GM19023 (cell line): ENCODE results near the gene FBXL13.
"Not testable (repeated sequence)": the region's sequence is repeated elsewhere in the genome, so short reads cannot be mapped to it uniquely, and the experiment has no call there.

Experiments
- ATAC-seq: cut with Tn5 transposase; IDR thresholded peaks from one replicate; pipeline ENCODE4 v1.9.1; 2021; ENCODE audit warnings: mild to moderate bottlenecking, moderate library complexity; ENCODE audit not compliant: unreplicated experiment

Gene FBXL13

DNA sequence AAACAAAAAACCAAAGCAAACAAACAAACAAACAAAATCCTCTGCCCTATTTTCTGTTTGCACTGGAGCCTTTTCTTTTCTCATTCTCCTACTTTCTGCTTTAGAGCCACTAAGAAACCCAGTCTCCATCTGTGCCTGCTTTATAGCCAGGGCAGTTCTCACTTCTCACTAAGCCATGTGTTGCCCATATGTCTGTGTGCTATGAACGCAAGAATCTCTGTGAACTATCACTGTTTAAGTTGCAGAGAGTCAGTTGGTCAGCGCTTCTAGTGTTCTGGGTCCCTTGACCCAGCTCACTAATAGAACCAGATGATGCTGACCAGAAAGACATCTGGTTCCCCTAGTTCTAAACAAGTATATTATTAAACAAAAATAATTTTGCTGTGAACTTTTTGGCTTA, 244.4 kb downstream of the FBXL13 start:
- ATAC-seq = no peak

DNA sequence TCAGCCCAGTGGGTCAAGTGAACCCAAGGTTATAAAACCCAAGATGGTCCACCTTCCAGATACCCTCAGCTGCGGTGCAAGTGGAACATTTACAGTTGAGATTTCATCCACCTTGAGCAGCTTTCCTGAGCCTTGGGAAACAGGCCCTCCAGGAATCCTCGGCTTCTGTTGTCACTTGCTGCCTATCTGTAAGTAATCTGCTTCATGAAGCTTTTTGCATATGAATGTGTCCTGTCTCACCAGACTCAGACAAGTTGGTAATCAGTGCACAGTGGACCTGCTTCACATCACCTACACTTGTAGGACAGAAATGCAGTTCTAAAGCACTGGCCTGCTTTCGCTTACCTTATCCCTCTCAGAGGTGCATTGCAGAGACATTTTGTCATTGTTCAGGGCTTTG, 245.5 kb downstream of the FBXL13 start:
- ATAC-seq = no peak

DNA sequence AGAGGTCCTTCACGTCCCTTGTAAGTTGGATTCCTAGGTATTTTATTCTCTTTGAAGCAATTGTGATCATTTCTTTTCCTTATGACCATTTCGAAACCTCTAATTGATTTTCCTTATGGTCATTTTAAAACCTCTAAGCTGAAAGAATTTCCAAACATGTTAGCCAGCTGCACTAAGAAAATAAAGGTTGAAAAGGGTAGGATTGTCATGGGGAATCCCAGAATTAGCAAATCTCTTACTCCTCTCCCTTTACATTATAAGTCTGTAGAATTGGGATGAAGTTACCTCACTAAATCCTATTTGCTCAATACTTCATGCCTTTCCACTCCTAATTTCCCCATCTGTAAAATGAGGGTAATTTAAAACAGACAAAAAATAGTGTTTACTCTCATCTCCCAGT, 246.3 kb downstream of the FBXL13 start:
- ATAC-seq = no peak

DNA sequence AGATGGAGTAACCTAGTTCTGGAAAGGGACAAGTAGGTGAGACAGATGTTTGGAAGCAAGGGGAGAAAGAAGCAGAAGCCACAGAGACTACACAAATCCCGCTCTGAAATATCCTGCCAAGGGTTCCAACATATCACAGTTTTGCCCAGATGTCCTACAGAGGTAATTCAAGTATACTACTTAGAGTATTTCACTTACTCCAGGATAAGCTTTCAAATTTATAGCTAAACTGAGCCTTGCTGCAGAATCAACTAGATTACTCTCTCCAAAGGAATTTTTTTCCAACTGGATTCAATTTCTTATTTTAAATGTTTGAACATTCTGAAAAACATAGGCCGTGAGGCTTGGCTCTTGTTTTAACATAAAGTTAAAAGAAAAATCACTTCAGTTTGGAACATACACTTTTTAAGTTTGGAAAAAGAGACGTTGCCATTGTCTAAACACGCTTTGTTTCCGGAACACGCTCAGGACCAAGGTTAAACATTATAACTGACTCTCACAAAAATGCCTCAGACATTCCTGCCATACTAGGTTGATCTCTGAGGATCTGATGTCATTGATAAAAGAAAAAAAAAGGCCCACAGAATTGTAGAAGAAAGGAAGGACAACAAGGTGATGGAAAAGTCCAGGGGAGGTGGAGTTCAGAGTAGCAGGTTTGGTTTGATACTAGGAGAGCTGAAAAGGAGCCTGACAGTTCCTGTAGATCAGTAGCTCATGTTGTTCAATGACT, 251.0 kb downstream of the FBXL13 start:
- no peak for ATAC-seq

DNA sequence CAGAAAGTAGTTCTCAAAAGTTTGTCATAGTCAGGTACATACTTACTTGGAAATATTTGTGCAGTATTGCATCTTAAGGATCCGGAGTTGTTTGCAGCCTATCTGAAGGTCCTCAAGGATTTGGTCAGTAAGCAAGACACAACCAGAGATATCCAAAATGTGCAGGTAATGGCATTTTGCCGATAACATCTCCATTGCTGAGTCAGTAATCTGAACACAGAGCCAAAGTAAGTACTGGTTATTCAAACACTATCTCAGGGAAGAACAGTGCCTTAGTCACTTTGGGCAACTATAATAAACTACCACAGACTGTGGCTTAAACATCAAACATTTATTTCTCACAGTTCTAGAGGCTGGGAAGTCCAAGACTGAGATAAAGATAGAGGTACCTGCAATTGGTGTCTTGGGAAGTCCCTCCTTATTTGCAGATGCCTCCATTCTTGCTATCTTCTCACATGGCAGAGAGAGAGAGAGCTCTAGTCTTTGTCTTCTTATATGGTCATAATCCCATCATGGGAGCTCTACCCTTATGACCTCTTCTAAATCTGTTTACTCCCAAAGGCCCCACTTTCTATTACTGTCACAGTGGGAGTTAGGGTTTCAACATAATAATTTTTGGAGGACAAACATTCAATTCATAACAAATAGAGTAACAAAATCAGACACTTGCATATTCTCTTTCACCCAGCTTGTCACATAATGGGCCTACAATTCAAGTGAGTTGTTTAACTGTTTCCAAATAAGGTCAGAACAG, 252.4 kb downstream of the FBXL13 start:
- no peak for ATAC-seq

DNA sequence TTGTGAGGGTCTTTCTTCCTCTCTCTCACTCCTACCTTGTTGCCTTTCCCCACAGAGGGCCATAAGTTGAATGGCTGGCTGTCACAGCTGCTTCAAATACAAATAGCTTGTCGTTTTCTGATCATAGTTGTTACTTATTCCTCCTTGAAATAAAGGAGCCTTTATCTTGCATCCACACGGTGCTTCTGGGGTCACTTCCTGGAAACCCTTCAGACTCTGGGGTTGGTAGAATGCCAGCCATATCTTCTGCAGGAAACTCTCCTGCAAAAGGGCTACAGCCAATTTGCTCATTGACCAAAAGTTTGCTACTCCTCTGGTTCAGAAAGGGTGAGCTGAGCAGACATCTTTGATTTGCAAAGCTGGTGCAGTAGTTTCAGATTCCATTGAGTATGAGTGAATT, 255.4 kb downstream of the FBXL13 start:
- ATAC-seq = no peak

DNA sequence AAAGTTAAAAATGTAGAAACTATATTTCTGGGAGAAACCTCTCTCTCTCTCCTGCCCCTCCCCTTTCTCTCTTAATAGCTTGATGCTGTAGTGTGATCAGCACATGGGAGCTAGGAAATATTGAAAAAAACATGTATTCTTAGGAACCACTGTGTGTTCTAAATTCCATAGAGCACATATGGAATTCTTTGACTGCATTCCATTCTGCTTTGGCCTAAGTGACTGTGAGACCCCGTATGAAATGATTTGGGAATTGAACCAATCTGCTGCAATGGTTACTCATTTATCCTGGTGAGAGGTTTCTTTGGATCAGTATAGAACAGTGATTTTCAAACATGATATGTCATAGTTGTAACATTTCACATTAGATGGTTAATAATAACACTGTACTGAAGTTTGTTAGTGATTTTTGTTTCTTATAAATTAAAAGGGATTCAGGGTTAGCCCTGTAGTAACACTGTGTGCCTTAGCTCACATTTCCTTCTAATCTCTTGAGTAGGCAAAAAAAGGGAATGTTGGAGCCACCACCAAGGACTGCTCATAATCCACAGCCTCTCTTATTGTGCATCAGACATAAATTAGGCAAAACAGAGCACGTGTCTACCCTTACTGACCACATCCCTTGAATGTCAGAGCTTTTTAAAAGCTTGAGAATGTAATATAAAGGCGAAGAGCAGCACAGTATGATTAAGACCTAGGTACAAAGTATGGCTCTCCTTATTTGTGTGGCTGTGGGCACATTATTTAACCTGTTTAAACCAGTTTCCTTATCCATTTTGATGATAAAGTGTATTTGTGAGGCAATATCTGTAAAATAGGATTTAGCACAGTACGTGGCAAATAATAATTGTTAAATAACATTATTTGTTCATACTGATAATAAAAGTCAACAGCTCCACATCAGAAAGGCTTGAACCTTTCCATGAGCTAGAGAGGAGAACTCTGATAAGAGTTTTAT, 256.7 kb downstream of the FBXL13 start:
- ATAC-seq = no peak

DNA sequence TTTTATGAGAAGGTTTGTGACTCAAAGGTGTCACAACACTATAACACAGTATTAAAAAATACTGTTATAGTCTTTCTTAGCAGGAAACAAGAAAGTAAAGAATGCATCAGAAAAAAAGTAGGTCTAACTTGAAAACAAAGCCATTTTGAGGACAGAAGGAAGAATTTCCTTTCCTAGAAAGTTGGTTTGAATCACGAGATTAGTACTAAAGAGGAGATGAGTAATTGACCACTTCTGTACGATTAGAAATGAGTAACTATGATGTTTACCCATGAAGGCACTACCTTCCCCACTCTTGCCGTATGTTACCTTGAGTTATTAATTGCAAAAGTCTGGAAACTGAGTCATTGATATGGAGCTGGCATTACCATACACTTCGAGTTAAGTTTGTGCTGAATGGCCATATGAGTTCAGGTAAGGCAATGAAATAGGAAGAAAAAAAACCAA, 260.5 kb downstream of the FBXL13 start:
- ATAC-seq = no peak

DNA sequence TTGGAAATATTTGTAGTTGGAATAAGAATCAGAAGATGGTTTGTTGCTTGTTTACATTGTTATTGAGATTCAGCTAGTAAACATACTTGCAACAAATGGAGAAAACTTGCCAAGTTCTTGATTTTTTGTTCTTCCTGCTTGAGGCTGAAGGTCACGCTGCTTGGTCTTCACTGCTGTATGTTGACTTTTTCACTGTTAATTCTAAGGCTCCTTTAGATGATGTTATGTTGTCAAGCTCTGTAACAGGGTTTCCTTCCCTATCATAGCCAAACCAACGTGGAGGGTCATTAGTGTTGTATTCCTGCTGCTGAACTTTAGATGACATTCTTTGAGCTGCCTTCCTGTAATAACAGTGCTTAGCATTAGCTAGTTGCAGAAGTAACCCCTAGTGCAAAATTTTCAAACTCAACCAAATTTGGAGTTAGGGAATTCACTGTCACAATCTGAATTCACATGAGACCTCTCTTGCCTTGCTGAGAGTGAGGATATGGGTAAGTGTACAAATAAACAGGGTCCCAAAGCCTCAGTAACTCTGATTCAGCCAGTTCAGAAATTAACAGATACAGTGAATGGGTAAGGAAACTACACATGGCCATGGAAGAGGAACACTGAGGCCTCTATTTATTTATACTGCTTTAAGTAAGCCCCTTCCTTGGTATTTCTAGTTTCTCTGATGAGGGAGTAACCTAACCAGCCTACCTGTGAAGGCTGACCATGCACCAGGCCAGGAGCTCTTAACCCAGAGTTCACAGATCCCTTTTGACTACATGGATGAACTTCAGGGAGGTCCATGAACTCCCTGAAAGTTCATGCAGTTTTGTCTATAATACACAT, 261.2 kb downstream of the FBXL13 start:
- no peak for ATAC-seq

DNA sequence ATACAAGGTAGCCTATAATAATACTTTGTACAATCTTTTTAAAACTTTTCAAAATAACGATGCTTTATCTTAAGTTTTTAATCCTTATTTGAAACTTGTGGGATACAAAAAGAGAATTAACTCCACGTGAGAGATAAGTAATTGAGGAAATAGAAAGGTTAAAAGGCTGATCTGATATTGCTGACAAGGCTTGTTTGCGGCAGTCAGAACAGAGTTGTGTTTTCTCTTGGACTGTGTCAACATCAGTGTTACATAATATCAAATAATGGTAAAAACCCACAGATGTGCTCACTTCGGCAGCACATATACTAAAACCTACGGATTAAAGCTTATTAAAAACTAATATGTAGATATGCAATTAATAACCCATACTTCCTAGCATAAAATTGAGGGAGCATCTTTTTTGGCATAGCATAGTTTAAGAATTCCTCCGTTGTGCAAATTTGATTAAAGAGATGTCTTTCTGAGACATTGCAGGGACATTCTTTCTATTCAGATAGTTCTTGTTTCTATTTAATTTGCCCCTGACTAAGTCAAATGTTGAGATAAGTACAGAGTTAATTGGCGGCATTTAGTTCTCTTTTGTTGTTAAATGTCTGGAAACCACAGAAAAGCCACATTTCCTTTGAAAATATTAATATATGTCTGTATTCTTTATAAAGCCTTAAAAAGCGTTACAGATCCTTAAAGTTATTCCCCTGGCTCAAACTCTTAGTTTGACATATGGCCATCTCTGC, 262.5 kb downstream of the FBXL13 start:
- no peak for ATAC-seq

DNA sequence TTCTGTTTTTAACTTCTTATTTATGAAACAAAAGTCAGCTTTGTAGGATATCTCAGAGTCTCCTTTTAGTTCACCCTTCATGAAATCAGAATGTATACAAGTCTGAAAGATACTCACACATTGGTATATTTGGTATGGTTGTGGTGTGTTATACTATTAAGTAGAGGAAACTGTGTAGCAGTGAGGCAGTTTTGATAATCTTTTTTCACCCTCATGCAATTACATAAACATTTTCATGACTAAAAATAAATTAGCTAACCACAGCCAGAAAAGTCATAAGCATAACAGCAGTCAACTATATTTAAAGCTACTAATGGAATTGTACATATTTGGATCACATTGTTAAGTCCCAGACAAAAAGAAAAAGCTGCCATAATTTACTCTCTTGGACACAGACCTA, 263.7 kb downstream of the FBXL13 start:
- no peak for ATAC-seq

DNA sequence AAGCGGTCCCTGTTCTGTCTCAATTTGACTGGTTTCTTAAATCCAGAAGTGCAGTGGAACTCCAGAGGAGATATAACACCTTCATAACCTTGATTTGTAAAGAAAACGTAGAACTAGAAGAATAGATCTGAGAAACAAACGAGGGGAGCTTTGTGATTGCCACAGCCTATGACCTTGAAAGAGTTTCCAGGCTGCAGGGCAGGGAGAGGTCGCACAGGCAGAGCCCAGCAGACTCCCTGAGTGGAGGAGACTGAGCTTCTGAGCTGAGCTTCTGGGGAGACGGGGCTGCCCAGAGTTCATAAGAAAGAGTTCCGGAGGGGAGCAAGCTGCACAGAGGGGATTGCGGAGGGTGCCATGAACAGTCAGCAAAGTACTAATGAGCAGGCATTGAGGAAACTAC, 268.0 kb downstream of the FBXL13 start:
- no peak for ATAC-seq

DNA sequence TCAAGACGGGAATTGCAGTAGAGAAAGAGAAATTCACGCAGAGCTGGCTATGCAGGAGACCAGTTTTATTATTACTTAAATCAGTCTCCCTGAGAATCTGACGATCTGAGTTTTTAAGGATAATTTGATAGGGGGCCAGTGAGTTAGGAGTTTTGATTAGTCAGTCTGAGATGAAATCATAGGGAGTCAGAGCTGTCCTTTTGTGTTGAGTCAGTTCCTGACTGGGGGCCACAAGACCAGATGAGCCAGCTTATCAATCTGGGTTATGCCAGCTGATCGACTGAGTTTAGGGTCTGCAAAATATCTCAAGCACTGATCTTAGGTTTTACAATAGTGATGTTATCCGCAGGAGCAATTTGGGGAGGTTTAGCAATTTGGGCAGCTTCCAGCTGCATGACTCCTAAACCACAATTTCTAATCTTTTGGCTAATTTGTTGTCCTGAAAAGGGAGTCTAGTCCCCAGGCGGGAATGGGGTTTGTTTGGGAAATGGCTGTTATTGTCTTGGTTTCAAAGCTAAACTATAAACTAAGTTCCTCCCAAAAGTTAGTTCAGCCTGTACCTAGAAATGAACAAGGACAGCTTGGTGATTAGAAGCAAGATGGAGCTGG, 278.5 kb downstream of the FBXL13 start:
- not testable (repeated sequence) for ATAC-seq

DNA sequence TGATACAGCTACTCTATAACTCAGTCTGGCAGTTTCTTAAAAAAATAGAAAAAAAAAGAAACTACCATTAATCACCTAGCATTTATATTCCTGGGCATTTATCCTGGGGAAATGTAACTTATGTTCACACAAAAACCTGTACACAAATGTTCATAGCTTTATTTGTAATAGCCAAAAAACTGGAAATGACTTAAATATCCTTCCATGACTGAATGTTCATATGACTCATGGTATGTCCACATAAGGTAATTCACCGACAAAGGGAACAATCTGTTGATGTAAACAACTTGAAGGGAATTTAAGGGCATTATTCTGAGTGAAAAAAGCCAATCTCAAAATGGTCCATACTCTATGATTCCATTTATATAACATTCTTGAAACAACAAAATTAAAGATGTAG, 280.0 kb downstream of the FBXL13 start:
- ATAC-seq = not testable (repeated sequence)

DNA sequence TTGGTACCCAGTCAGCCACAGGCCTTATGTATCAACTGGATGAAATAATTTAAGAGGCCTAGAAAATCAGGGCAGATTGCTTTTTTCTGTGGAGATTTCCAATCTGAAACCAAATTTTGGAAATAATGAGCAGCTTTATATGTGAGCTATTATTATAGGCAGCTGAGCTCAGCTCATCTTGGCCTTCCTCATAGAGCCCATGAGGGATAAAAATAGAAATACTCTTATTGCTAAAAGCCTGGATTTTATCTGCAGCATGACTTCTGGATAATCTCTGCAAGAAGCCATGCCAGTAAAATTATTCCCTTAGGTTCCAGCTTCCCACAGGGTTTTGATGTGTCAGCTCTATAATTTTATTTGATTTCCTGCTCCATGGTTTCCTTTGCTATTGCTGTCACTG, 282.8 kb downstream of the FBXL13 start:
- ATAC-seq = not testable (repeated sequence)

DNA sequence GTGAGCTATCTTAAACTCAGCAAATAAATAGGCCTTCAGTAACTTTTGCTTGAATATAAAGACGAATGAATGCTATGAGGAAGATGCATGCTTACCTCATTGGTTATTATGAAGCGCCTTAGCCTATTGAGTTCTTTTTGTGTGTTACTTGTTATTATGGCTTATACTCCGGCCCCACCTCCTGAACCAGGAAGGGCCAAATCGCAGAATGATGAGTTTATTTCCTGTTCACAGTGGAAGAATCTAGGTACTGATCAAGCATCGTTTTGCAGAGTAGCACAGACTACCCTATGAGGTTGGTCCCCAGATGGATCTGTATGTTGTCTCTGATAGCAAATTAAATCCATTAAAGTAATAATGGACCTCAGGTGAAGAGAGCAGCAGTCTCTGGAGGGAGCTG, 283.2 kb downstream of the FBXL13 start:
- not testable (repeated sequence) for ATAC-seq

DNA sequence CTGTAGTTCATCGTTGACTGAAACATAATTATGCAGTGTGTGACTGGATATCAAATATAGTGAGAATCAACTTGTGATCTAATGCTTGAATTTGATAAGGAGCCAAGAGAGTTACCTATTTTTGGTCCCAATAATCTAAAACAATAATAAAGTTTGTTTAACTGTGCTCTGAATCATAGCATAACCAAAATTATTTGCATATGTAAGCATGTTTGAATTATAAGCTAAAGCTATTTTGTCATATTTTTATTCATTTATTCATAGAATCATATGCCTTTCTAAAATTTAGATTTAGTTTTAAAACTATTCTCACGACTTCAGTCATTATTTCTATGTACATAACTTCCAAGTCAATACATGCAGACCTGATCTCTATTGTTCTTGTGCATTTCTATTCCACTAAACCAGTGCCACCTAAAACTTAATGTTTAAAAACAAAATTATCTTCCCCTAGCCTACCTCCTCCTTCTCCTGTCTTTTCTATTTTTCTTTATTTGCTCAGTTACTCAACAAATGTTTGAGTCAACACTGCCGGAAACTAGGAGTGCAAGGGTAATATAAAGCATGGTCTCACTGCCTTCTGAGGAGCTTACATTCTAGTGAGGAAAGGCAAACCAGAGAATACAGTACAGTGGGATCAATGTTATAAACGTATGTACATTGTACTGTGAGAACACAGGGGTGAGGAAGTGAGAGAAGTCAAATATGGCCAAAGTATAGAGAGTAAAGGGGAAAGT, 284.1 kb downstream of the FBXL13 start:
- ATAC-seq = not testable (repeated sequence)

DNA sequence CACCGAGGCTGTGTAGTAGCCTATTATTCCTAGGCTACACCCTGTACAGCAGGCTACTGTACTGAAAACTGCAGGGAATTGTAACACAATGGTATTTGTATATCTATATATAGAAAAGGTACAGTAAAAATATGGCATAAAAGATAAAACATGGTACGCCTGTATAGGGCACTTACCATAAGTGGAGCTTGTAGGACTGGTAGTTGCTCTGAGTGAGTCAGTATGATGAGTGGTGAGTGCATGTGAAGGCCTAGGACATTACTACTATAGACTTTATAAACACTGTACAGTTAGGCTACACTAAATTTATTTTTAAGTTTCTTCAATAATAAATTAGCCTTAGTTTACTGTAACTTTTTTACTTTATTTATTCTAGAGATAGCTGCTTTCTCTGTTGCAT, 285.8 kb downstream of the FBXL13 start:
- not testable (repeated sequence) for ATAC-seq

DNA sequence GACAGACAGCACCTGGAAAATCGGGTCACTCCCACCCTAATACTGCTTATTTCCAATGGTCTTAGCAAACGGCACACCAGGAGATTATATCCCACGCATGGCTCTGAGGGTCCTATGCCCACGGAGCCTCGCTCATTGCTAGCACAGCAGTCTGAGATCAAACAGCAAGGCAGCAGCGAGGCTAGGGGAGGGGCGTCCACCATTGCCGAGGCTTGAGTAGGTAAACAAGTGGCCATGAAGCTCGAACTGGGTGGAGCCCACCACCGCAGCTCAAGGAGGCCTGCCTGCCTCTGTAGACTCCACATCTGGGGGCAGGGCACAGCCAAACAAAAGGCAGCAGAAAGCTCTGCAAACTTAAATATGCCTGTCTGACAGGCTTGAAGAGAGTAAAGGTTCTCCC, 293.7 kb downstream of the FBXL13 start:
- not testable (repeated sequence) for ATAC-seq
